CD14-positive monocyte (primary cell): ENCODE measurements around the gene SCG3. TPM values are rescaled to one million over a fixed set of nuclear protein-coding genes. Genes with fewer than 3 reads are reported as not detected.

Experiments
- DNase-seq, 3 donors: peaks; one replicate each; pipeline ENCODE4 v3.0.0-alpha.2; 2011 to 2022
- H2AFZ ChIP-seq: 2 replicates; pipeline ENCODE4 v1.6.0; 2012; ENCODE audit warnings: mild to moderate bottlenecking, low read depth, low read length, inconsistent platforms; ENCODE audit not compliant: insufficient read depth, poor library complexity, severe bottlenecking
- H3K27ac ChIP-seq, 2 donors: 1 replicate in 1 of 2; 2 replicates in 1 of 2; pipeline ENCODE4 v1.5.1; 2012 to 2013; ENCODE audit warnings: low read length in 2 of 2, control low read depth in 1 of 2, inconsistent platforms in 1 of 2, low read depth in 1 of 2, mild to moderate bottlenecking in 1 of 2
- H3K27me3 ChIP-seq, 2 donors: one replicate each; pipeline versions ENCODE4 v1.6.0 to v1.6.1; 2011 to 2013; ENCODE audit warnings: low read length in 2 of 2; ENCODE audit not compliant: control insufficient read depth in 2 of 2, insufficient read depth in 2 of 2
- H3K36me3 ChIP-seq, 2 donors: replicated peaks in 1 of 2; 1 replicate in 1 of 2; 2 replicates in 1 of 2; pipeline versions ENCODE4 v1.5.1 to v1.6.1; 2012 to 2013; ENCODE audit warnings: low read length in 2 of 2, control low read depth in 1 of 2, inconsistent platforms in 1 of 2, mild to moderate bottlenecking in 1 of 2; ENCODE audit not compliant: insufficient read depth in 2 of 2, control insufficient read depth in 1 of 2
- H3K4me1 ChIP-seq, 2 donors: 1 replicate in 1 of 2; 2 replicates in 1 of 2; pipeline versions ENCODE4 v1.5.1 to v1.6.1; 2012 to 2013; ENCODE audit warnings: low read length in 2 of 2, control low read depth in 1 of 2, inconsistent platforms in 1 of 2, mild to moderate bottlenecking in 1 of 2, moderate library complexity in 1 of 2; ENCODE audit not compliant: insufficient read depth in 2 of 2, control insufficient read depth in 1 of 2
- H3K4me2 ChIP-seq: replicated peaks from 2 replicates; pipeline ENCODE3; 2012; ENCODE audit warnings: low read length, moderate library complexity, mild to moderate bottlenecking; ENCODE audit not compliant: poor library complexity, severe bottlenecking; ENCODE audit errors: extremely low read depth
- H3K4me3 ChIP-seq, 3 experiments: fragments of 200-600 bp in 1 of 3; sonication (generic) in 1 of 3; replicated peaks in 1 of 3; 1 replicate in 2 of 3; 2 replicates in 1 of 3; pipeline ENCODE4 v1.5.1; 2011 to 2013; ENCODE audit warnings: low read length in 3 of 3, mild to moderate bottlenecking in 3 of 3, control low read depth in 2 of 3, low read depth in 2 of 3, inconsistent platforms in 1 of 3, moderate library complexity in 1 of 3
- H3K79me2 ChIP-seq: 2 replicates; pipeline ENCODE4 v1.6.0; 2012; ENCODE audit warnings: mild to moderate bottlenecking, control low read depth, inconsistent platforms, low read length, moderate library complexity; ENCODE audit not compliant: insufficient read depth
- H3K9ac ChIP-seq: 2 replicates; pipeline ENCODE4 v1.6.0; 2017; ENCODE audit warnings: low read length, mild to moderate bottlenecking; ENCODE audit not compliant: insufficient read depth, poor library complexity, severe bottlenecking
- H3K9me3 ChIP-seq, 2 donors: replicated peaks in 1 of 2; 1 replicate in 1 of 2; 2 replicates in 1 of 2; pipeline versions ENCODE4 v1.5.1 to v1.6.1; 2012 to 2013; ENCODE audit warnings: low read length in 2 of 2, control low read depth in 1 of 2; ENCODE audit not compliant: control insufficient read depth in 1 of 2, insufficient read depth in 1 of 2
- H4K20me1 ChIP-seq: 2 replicates; pipeline ENCODE4 v1.6.0; 2012; ENCODE audit warnings: mild to moderate bottlenecking, low read length, control low read depth, moderate library complexity; ENCODE audit not compliant: insufficient read depth
- H3K27ac Mint-ChIP-seq, 7 donors: one replicate each; pipeline ENCODE4 v1.8.0; 2020; ENCODE audit warnings: mild to moderate bottlenecking in 7 of 7, mixed read lengths in 7 of 7, moderate library complexity in 6 of 7, inconsistent platforms in 2 of 7
- H3K27me3 Mint-ChIP-seq, 3 donors: one replicate each; pipeline ENCODE4 v1.8.0; 2021 to 2022; ENCODE audit warnings: low read depth in 3 of 3, mild to moderate bottlenecking in 3 of 3, mixed read lengths in 3 of 3, moderate library complexity in 3 of 3, inconsistent platforms in 1 of 3
- H3K36me3 Mint-ChIP-seq, 2 donors: one replicate each; pipeline ENCODE4 v1.8.0; 2020; ENCODE audit warnings: mixed read lengths in 2 of 2, inconsistent platforms in 1 of 2, mild to moderate bottlenecking in 1 of 2
- H3K4me1 Mint-ChIP-seq: one replicate; pipeline ENCODE4 v1.8.0; 2020; ENCODE audit warnings: mild to moderate bottlenecking, mixed read lengths
- H3K4me3 Mint-ChIP-seq, 2 donors: one replicate each; pipeline ENCODE4 v1.8.0; 2020; ENCODE audit warnings: mild to moderate bottlenecking in 2 of 2, mixed read lengths in 2 of 2, moderate library complexity in 1 of 2
- H3K9me3 Mint-ChIP-seq, 7 donors: one replicate each; pipeline ENCODE4 v1.8.0; 2020 to 2022; ENCODE audit warnings: mixed read lengths in 7 of 7, mild to moderate bottlenecking in 6 of 7, moderate library complexity in 6 of 7, inconsistent platforms in 2 of 7
- CTCF ChIP-seq: fragments of 200-600 bp; IDR thresholded peaks from one replicate; pipeline ENCODE4 v1.8.0; 2022; ENCODE audit warnings: antibody characterized with exemption, mild to moderate bottlenecking
- WGBS: methylation state at CpG from one replicate; pipeline ENCODE4 v1.1.5; 2013; ENCODE audit warnings: missing lambda C conversion rate; ENCODE audit not compliant: insufficient coverage; 5-methylcytosine and 5-hydroxymethylcytosine counted together
- intact Hi-C, 2 donors: fragments of 100-400 bp; cut with micrococcal nuclease; formaldehyde crosslinking; loops; one replicate each; pipeline versions ENCODE4 v1.15.0 to v1.15.1; 2023
- polyA plus RNA-seq, 3 donors: library from polyadenylated mRNA; depleted of rRNA in 1 of 3; unstranded in 2 of 3; stranded (reverse) in 1 of 3; fragments of 300-500 nt in 2 of 3; fragments of >200 nt in 1 of 3; fragmentation: Illumina TruSeq in 2 of 3; gene quantifications; 1 replicate in 2 of 3; 2 replicates in 1 of 3; pipeline ENCODE4 v1.2.3, GENCODE V29; 2012 to 2021

The SCG3 gene
- polyA plus RNA-seq, 3 donors = not detected

- TF ChIP-seq CTCF = no peak
- H3K4me1 ChIP-seq = peaks cover 13 to 19% of the 10 kb centered on the region in 2 donors
- intact Hi-C loops = no loop called here
- DNase-seq = no peak
- no peaks in the 10 kb centered on the region for H4K20me1 ChIP-seq
- H3K36me3 Mint-ChIP-seq = no peaks in the 10 kb centered on the region
- no peak overlapping the region for H3K4me3 ChIP-seq
- H3K27me3 Mint-ChIP-seq = peaks cover 14 to 24% (median 15%) of the 10 kb centered on the region in 3 donors
- H2AFZ ChIP-seq = no peak overlapping the region
- H3K36me3 ChIP-seq = no peaks in the 10 kb centered on the region
- H3K4me2 ChIP-seq = no peak overlapping the region
- WGBS = no CpG with 5 or more reads among the region's 1 CpG
- H3K9me3 Mint-ChIP-seq = peaks cover 0 to 6% (median 2%) of the 10 kb centered on the region in 7 donors
- H3K27ac ChIP-seq = no peak overlapping the region
- H3K27ac Mint-ChIP-seq = no peak overlapping the region
- no peak overlapping the region for H3K4me3 Mint-ChIP-seq
- H3K9me3 ChIP-seq = no peaks in the 10 kb centered on the region
- H3K27me3 ChIP-seq = peaks cover 15 to 19% of the 10 kb centered on the region in 2 donors
- H3K9ac ChIP-seq = no peak overlapping the region
- H3K79me2 ChIP-seq = no peaks in the 10 kb centered on the region
- peaks cover 14% of the 10 kb centered on the region for H3K4me1 Mint-ChIP-seq
Measured at GRCh38 chr15:51677021-51677420, 4.3 kb upstream of the SCG3 start.

- Mint-ChIP-seq H3K9me3 (peaks cover 0 to 7% (median 2%) of the 10 kb centered on the region in 7 donors), H3K27ac (no peak overlapping the region), H3K4me1 (peaks cover 10% of the 10 kb centered on the region), H3K4me3 (no peak overlapping the region), H3K36me3 (no peaks in the 10 kb centered on the region), H3K27me3 (peaks cover 14 to 24% (median 15%) of the 10 kb centered on the region in 3 donors)
- no peaks in the 10 kb centered on the region for H3K79me2 ChIP-seq
- DNase-seq = no peak
- H3K9me3 ChIP-seq = no peaks in the 10 kb centered on the region
- H3K36me3 ChIP-seq = no peaks in the 10 kb centered on the region
- intact Hi-C loops = no loop called here
- peaks cover 9 to 15% of the 10 kb centered on the region in 2 donors for H3K4me1 ChIP-seq
- H2AFZ ChIP-seq = no peak overlapping the region
- no peaks in the 10 kb centered on the region for H4K20me1 ChIP-seq
- H3K9ac ChIP-seq = no peak overlapping the region
- no peak overlapping the region for H3K4me3 ChIP-seq
- TF ChIP-seq CTCF = no peak
- peaks cover 16 to 22% of the 10 kb centered on the region in 2 donors for H3K27me3 ChIP-seq
- 83% methylated on average over 1 of the region's 2 CpGs for WGBS
- H3K27ac ChIP-seq = no peak overlapping the region
- no peak overlapping the region for H3K4me2 ChIP-seq
Measured at GRCh38 chr15:51677452-51677851, 3.9 kb upstream of the SCG3 start.
